OCI-LY1 (cell line): ENCODE measurements around the gene MYL3.

Experiments used
- CTCF ChIP-seq: fragments of 200-600 bp; sonication (generic), shearing (Covaris generic); IDR thresholded peaks from 2 replicates; pipeline ENCODE4 v1.5.1; 2017; ENCODE audit warnings: mild to moderate bottlenecking, antibody characterized with exemption, low read length, moderate library complexity, mixed read lengths
- EZH2 ChIP-seq: fragments of 200-600 bp; sonication (generic), shearing (Covaris generic); IDR thresholded peaks from 2 replicates; pipeline ENCODE4 v1.8.0; 2017; ENCODE audit warnings: borderline replicate concordance, mixed run types, mild to moderate bottlenecking, antibody characterized with exemption, low read length, moderate library complexity, mixed read lengths

GRCh38 chr3:46852334-46852720 lies 10.9 kb downstream of the MYL3 start:
- TF ChIP-seq CTCF (no peak), EZH2 (no peak)
